Keratinocyte (primary cell): ENCODE measurements around the gene CNPPD1. TPM values are rescaled to one million over a fixed set of nuclear protein-coding genes. Genes with fewer than 3 reads are reported as not detected.

Source experiments
- DNase-seq: peaks from one replicate; pipeline ENCODE4 v3.0.0-alpha.2; 2011; ENCODE audit warnings: low read depth, missing footprints, low spot score
- FAIRE-seq: peaks from 2 replicates; lab custom pipeline; 2011; peaks lifted over from hg19 to GRCh38; lab: Jason Lieb, UNC
- H2AFZ ChIP-seq: 2 replicates; pipeline ENCODE4 v1.6.0; 2012; ENCODE audit warnings: low read length, control low read depth, inconsistent platforms; ENCODE audit not compliant: control insufficient read depth
- H3K27ac ChIP-seq: 2 replicates; pipeline ENCODE4 v1.5.1; 2011; ENCODE audit warnings: low read length; ENCODE audit not compliant: control insufficient read depth, insufficient read depth
- H3K27me3 ChIP-seq: 3 replicates; pipeline ENCODE4 v1.6.0; 2011; ENCODE audit warnings: low read length; ENCODE audit not compliant: control insufficient read depth, insufficient read depth; ENCODE audit errors: extremely low read depth
- H3K36me3 ChIP-seq, 2 experiments: 2 replicates in 1 of 2; 3 replicates in 1 of 2; pipeline ENCODE4 v1.5.1; 2011; ENCODE audit warnings: low read length in 2 of 2, mild to moderate bottlenecking in 1 of 2; ENCODE audit not compliant: control insufficient read depth in 2 of 2, insufficient read depth in 2 of 2; ENCODE audit errors: extremely low read depth in 1 of 2
- H3K4me1 ChIP-seq: 3 replicates; pipeline ENCODE4 v1.5.1; 2011; ENCODE audit warnings: low read length; ENCODE audit not compliant: control insufficient read depth, insufficient read depth; ENCODE audit errors: extremely low read depth
- H3K4me2 ChIP-seq: 3 replicates; pipeline ENCODE4 v1.6.0; 2011; ENCODE audit warnings: low read depth, low read length; ENCODE audit not compliant: control insufficient read depth, insufficient read depth; ENCODE audit errors: extremely low read depth
- H3K4me3 ChIP-seq, 3 experiments: fragments of 200-600 bp in 1 of 3; sonication (generic) in 1 of 3; 2 replicates in 2 of 3; 3 replicates in 1 of 3; pipeline ENCODE4 v1.5.1; 2011 to 2016; ENCODE audit warnings: low read length in 3 of 3, mild to moderate bottlenecking in 3 of 3, control low read depth in 2 of 3, inconsistent platforms in 1 of 3, low read depth in 1 of 3, mixed read lengths in 1 of 3, mixed run types in 1 of 3, moderate library complexity in 1 of 3; ENCODE audit not compliant: control insufficient read depth in 2 of 3, insufficient read depth in 2 of 3; ENCODE audit errors: extremely low read depth in 1 of 3
- H3K79me2 ChIP-seq: 2 replicates; pipeline ENCODE4 v1.6.0; 2012; ENCODE audit warnings: low read length; ENCODE audit not compliant: control insufficient read depth, insufficient read depth
- H3K9ac ChIP-seq: 3 replicates; pipeline ENCODE4 v1.6.0; 2011; ENCODE audit warnings: low read length; ENCODE audit not compliant: control insufficient read depth, insufficient read depth; ENCODE audit errors: extremely low read depth
- H3K9me1 ChIP-seq: 3 replicates; pipeline ENCODE4 v1.6.0; 2011; ENCODE audit warnings: low read length; ENCODE audit not compliant: control insufficient read depth, insufficient read depth; ENCODE audit errors: extremely low read depth
- H3K9me3 ChIP-seq: 2 replicates; pipeline ENCODE4 v1.5.1; 2012; ENCODE audit warnings: low read depth, low read length; ENCODE audit not compliant: control insufficient read depth
- H4K20me1 ChIP-seq: 3 replicates; pipeline ENCODE4 v1.6.0; 2011; ENCODE audit warnings: low read length; ENCODE audit not compliant: control insufficient read depth, insufficient read depth; ENCODE audit errors: extremely low read depth
- EZH2 ChIP-seq: IDR thresholded peaks from one replicate; pipeline ENCODE4 v1.6.1; 2012; ENCODE audit warnings: inconsistent platforms, mild to moderate bottlenecking, low read length, moderate library complexity
- dilution Hi-C: fragments of 300-500 bp; cut with MboI; formaldehyde crosslinking; loops from one replicate; pipeline ENCODE4 v1.7.0; 2020; ENCODE audit warnings: low sequenced_read_pairs; ENCODE audit not compliant: extremely low pct_ligation_motif_present
- polyA plus RNA-seq, 5 experiments: library from polyadenylated mRNA; depleted of rRNA in 3 of 5; stranded (reverse) in 3 of 5; stranded (forward) in 1 of 5; unstranded in 1 of 5; fragments of >200 nt; gene quantifications; 1 replicate in 1 of 5; 2 replicates in 3 of 5; 3 replicates in 1 of 5; pipeline versions ENCODE4 v1.2.1 to v1.2.3, GENCODE V29; 2011 to 2012; ENCODE audit warnings: missing spikeins in 2 of 5, low read depth in 1 of 5, low replicate concordance in 1 of 5
- TF ChIP-seq, protein P1 (sequence below), 3 experiments: IDR thresholded peaks in 1 of 3; conservative IDR thresholded peaks in 1 of 3; optimal IDR thresholded peaks in 1 of 3; 2 replicates in 2 of 3; 3 replicates in 1 of 3; pipeline versions ENCODE3 to v1.5.1; 2011; ENCODE audit warnings: low read length in 3 of 3, mild to moderate bottlenecking in 3 of 3, moderate library complexity in 2 of 3, control low read depth in 1 of 3, inconsistent platforms in 1 of 3; ENCODE audit not compliant: insufficient read depth in 2 of 3; ENCODE audit errors: extremely low read depth in 1 of 3

The CNPPD1 gene
- polyA plus RNA-seq, 1 donor (not counting 4 experiments of a cell fraction or from before 2014, with no cell fraction given): 26.1 TPM

GRCh38 chr2:219158586-219158985 is 18.1 kb downstream of the CNPPD1 start:
- FAIRE-seq: no peak
- dilution Hi-C loops: no loop called here
- no peaks in the 10 kb centered on the region for H3K27me3 ChIP-seq
- no peaks in the 10 kb centered on the region for H3K9me3 ChIP-seq
- no peaks in the 10 kb centered on the region for H3K9me1 ChIP-seq
- no peak for TF ChIP-seq EZH2
- TF ChIP-seq, protein P1, sequence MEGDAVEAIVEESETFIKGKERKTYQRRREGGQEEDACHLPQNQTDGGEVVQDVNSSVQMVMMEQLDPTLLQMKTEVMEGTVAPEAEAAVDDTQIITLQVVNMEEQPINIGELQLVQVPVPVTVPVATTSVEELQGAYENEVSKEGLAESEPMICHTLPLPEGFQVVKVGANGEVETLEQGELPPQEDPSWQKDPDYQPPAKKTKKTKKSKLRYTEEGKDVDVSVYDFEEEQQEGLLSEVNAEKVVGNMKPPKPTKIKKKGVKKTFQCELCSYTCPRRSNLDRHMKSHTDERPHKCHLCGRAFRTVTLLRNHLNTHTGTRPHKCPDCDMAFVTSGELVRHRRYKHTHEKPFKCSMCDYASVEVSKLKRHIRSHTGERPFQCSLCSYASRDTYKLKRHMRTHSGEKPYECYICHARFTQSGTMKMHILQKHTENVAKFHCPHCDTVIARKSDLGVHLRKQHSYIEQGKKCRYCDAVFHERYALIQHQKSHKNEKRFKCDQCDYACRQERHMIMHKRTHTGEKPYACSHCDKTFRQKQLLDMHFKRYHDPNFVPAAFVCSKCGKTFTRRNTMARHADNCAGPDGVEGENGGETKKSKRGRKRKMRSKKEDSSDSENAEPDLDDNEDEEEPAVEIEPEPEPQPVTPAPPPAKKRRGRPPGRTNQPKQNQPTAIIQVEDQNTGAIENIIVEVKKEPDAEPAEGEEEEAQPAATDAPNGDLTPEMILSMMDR (optimal IDR thresholded peaks at IDR 0.05 in 1 of 3, IDR thresholded peaks at IDR 0.05 in 1 of 3, conservative IDR thresholded peaks at IDR 0.05 in 1 of 3; ENCODE audit: extremely low read depth in 1 of 3, insufficient read depth in 2 of 3, low read length in 3 of 3): no peak
- no peaks in the 10 kb centered on the region for H4K20me1 ChIP-seq
- peaks cover 8% of the 10 kb centered on the region for H3K4me1 ChIP-seq
- peaks cover 2 to 5% of the 10 kb centered on the region in 2 experiments for H3K36me3 ChIP-seq
- DNase-seq: no peak
- no peak overlapping the region for H3K4me2 ChIP-seq
- no peak overlapping the region for H3K9ac ChIP-seq
- no peak overlapping the region for H3K4me3 ChIP-seq
- no peaks in the 10 kb centered on the region for H3K79me2 ChIP-seq
- no peak overlapping the region for H3K27ac ChIP-seq
- H2AFZ ChIP-seq: no peak overlapping the region

- Histone ChIP-seq H3K27ac (no peak overlapping the region), H3K9ac (no peak overlapping the region), H3K79me2 (no peaks in the 10 kb centered on the region), H3K4me1 (peaks cover 8% of the 10 kb centered on the region), H3K9me3 (no peaks in the 10 kb centered on the region), H3K4me3 (no peak overlapping the region), H2AFZ (no peak overlapping the region), H3K27me3 (no peaks in the 10 kb centered on the region), H3K9me1 (no peaks in the 10 kb centered on the region), H4K20me1 (no peaks in the 10 kb centered on the region), H3K36me3 (peaks cover 2 to 8% of the 10 kb centered on the region in 2 experiments), H3K4me2 (no peak overlapping the region)
- dilution Hi-C loops: no loop called here
- DNase-seq (no peak), FAIRE-seq (no peak)
- TF ChIP-seq, protein P1 (optimal IDR thresholded peaks at IDR 0.05 in 1 of 3, IDR thresholded peaks at IDR 0.05 in 1 of 3, conservative IDR thresholded peaks at IDR 0.05 in 1 of 3; ENCODE audit: extremely low read depth in 1 of 3, insufficient read depth in 2 of 3, low read length in 3 of 3): no peak
- TF ChIP-seq EZH2: no peak
Measured at GRCh38 chr2:219158025-219158424, 18.7 kb downstream of the CNPPD1 start.
